Testis (tissue), 3 donors: ENCODE measurements around the gene C6orf47. TPM values are rescaled to one million over a fixed set of nuclear protein-coding genes. Genes with fewer than 3 reads are reported as not detected.
A peak's percentile ranks its signal among the peaks of the same experiment; 100 is the strongest.

ENCODE experiments used
- DNase-seq: peaks from one replicate; pipeline ENCODE4 v3.0.0-alpha.2; 2019
- H3K27ac ChIP-seq, 2 donors: fragments of 200-600 bp; sonication (generic); one replicate each; pipeline ENCODE4 v1.5.1; 2019
- H3K27me3 ChIP-seq: fragments of 200-600 bp; sonication (generic); one replicate; pipeline ENCODE4 v1.5.1; 2019
- H3K36me3 ChIP-seq: fragments of 200-600 bp; sonication (generic); one replicate; pipeline ENCODE4 v1.5.1; 2017; ENCODE audit warnings: low read depth; ENCODE audit errors: missing control alignments
- H3K4me1 ChIP-seq: fragments of 200-600 bp; sonication (generic); one replicate; pipeline ENCODE4 v1.5.1; 2019
- H3K4me3 ChIP-seq, 2 donors: fragments of 200-600 bp; sonication (generic); one replicate each; pipeline ENCODE4 v1.5.1; 2017 to 2019
- H3K9me3 ChIP-seq: fragments of 200-600 bp; sonication (generic); one replicate; pipeline ENCODE4 v1.5.1; 2017
- CTCF ChIP-seq, 3 experiments: fragments of 450-650 bp in 2 of 3; fragments of 200-600 bp in 1 of 3; sonication (generic) in 1 of 3; IDR thresholded peaks; one replicate each; pipeline ENCODE4 v1.5.1; 2016 to 2019; ENCODE audit warnings: antibody characterized with exemption in 3 of 3, mild to moderate bottlenecking in 2 of 3, moderate library complexity in 1 of 3
- POLR2A ChIP-seq: fragments of 450-650 bp; IDR thresholded peaks from one replicate; pipeline ENCODE4 v1.6.1; 2017; ENCODE audit warnings: antibody characterized with exemption, mild to moderate bottlenecking, moderate library complexity
- WGBS, 2 donors: methylation state at CpG; one replicate each; pipeline ENCODE4 v1.1.5; 2018; 5-methylcytosine and 5-hydroxymethylcytosine counted together
- intact Hi-C: fragments of 100-400 bp; cut with DNase I; formaldehyde crosslinking; loops from one replicate; pipeline ENCODE4 v1.15.1; 2023; ENCODE audit warnings: low total_unique reads
- polyA plus RNA-seq: library from polyadenylated mRNA; stranded (reverse); fragments of 350-450 nt; fragmentation: Illumina TruSeq; extraction: RNeasy Lipid Tissue Mini Kit (QIAGEN cat#74804); gene quantifications from one replicate; pipeline ENCODE4 v1.2.3, GENCODE V29; 2014; ENCODE audit warnings: low read depth, low replicate concordance; ENCODE audit not compliant: insufficient read depth
- total RNA-seq, 2 donors: library from RNA; depleted of rRNA; stranded (reverse); fragments of >200 nt; gene quantifications; one replicate each; pipeline ENCODE4 v1.2.3, GENCODE V29; 2016

The C6orf47 gene
- total and polyA plus RNA-seq, 3 donors from 2014 or later = 11.9 to 17.8 (median 13.9) TPM

- H3K4me3 ChIP-seq = peak overlapping the region; percentile 75 to 77
- 5 to 6% methylated on average over 33 to 37 of the region's 37 CpGs for WGBS, 2 donors
- peak overlapping the region; percentile 89 to 97 for H3K27ac ChIP-seq
- H3K36me3 ChIP-seq = no peaks in the 10 kb centered on the region
- no peaks in the 10 kb centered on the region for H3K27me3 ChIP-seq
- H3K9me3 ChIP-seq = no peaks in the 10 kb centered on the region
- peak; percentile 94 for DNase-seq
- intact Hi-C loops = no loop called here
- TF ChIP-seq CTCF (IDR thresholded peaks at IDR 0.05) = no peak
- TF ChIP-seq POLR2A = peak; percentile 68
- peaks cover 12% of the 10 kb centered on the region for H3K4me1 ChIP-seq
Observed at GRCh38 chr6:31652925-31653724, 7.5 kb downstream of the C6orf47 start.

GRCh38 chr6:31651602-31652191, 8.9 kb downstream of the C6orf47 start:
- peaks cover 12% of the 10 kb centered on the region for H3K4me1 ChIP-seq
- no peaks in the 10 kb centered on the region for H3K27me3 ChIP-seq
- H3K27ac ChIP-seq = peak overlapping the region; percentile 89 to 97
- H3K36me3 ChIP-seq = no peaks in the 10 kb centered on the region
- peak overlapping the region; percentile 75 to 77 for H3K4me3 ChIP-seq
- peak; percentile 87 for DNase-seq
- TF ChIP-seq CTCF (IDR thresholded peaks at IDR 0.05) (no peak), POLR2A (no peak)
- 1 to 3% methylated on average over 24 to 29 of the region's 29 CpGs for WGBS, 2 donors
- intact Hi-C loops = no loop called here
- H3K9me3 ChIP-seq = no peaks in the 10 kb centered on the region

GRCh38 chr6:31645325-31645724, 15.3 kb downstream of the C6orf47 start:
- Histone ChIP-seq H3K36me3 (no peaks in the 10 kb centered on the region), H3K27me3 (no peaks in the 10 kb centered on the region), H3K9me3 (no peaks in the 10 kb centered on the region), H3K4me3 (no peak overlapping the region), H3K27ac (no peak overlapping the region), H3K4me1 (no peaks in the 10 kb centered on the region)
- DNase-seq = no peak
- no peak for TF ChIP-seq POLR2A
- TF ChIP-seq CTCF (IDR thresholded peaks at IDR 0.05) = no peak
- 92 to 94% methylated on average over 9 of the region's 9 CpGs for WGBS, 2 donors
- intact Hi-C loops = no loop called here

- WGBS, 2 donors = 82 to 88% methylated on average over 8 to 15 of the region's 17 CpGs
- DNase-seq = no peak
- no peak overlapping the region for H3K4me3 ChIP-seq
- H3K4me1 ChIP-seq = no peaks in the 10 kb centered on the region
- intact Hi-C loops = no loop called here
- no peaks in the 10 kb centered on the region for H3K27me3 ChIP-seq
- H3K9me3 ChIP-seq = no peaks in the 10 kb centered on the region
- no peak for TF ChIP-seq POLR2A
- no peak for TF ChIP-seq CTCF (IDR thresholded peaks at IDR 0.05)
- H3K36me3 ChIP-seq = no peaks in the 10 kb centered on the region
- no peak overlapping the region for H3K27ac ChIP-seq
Observed at GRCh38 chr6:31643818-31644454, 16.6 kb downstream of the C6orf47 start.
